B cell (primary cell): Measurements from ENCODE around the gene RNASE4. TPM values are rescaled to one million over a fixed set of nuclear protein-coding genes. Genes with fewer than 3 reads are reported as not detected.

ENCODE experiments used
- ATAC-seq: fragments of 200-7000 bp; cut with Tn5 transposase; one replicate; pipeline ENCODE4 v1.10.0; 2021; ENCODE audit warnings: low read depth, mild to moderate bottlenecking, moderate number of reproducible peaks, moderate library complexity
- CTCF ChIA-PET: fragments of 350-600 bp; sonication (Branson Sonifier 250); formaldehyde crosslinking; loops from one replicate; lab custom pipeline; 2021; ENCODE audit warnings: antibody characterized with exemption, inconsistent platforms; lab: Charles Lee
- POLR2A ChIA-PET: fragments of 350-600 bp; sonication (Branson Sonifier 250); formaldehyde crosslinking; loops from one replicate; lab custom pipeline; 2021; ENCODE audit warnings: antibody characterized with exemption; lab: Charles Lee
- DNase-seq: peaks from one replicate; pipeline ENCODE4 v3.0.0; 2013
- H2AFZ ChIP-seq: 2 replicates; pipeline ENCODE4 v1.6.1; 2012; ENCODE audit warnings: mild to moderate bottlenecking, low read depth, low read length; ENCODE audit not compliant: insufficient read depth, poor library complexity, severe bottlenecking
- H3K27ac ChIP-seq, 2 donors: 1 replicate in 1 of 2; 2 replicates in 1 of 2; pipeline ENCODE4 v1.5.1; 2012 to 2013; ENCODE audit warnings: low read length in 2 of 2, mild to moderate bottlenecking in 2 of 2, moderate library complexity in 1 of 2
- H3K27me3 ChIP-seq, 4 experiments: fragments of 200-600 bp in 1 of 4; sonication (generic) in 1 of 4; replicated peaks in 1 of 4; 1 replicate in 2 of 4; 2 replicates in 2 of 4; pipeline versions ENCODE4 v1.6.1 to v1.7.0; 2013 to 2016; ENCODE audit warnings: low read length in 3 of 4, mild to moderate bottlenecking in 2 of 4, mixed read lengths in 1 of 4, moderate library complexity in 1 of 4; ENCODE audit not compliant: insufficient read depth in 4 of 4, control insufficient read depth in 3 of 4; ENCODE audit errors: control extremely low read depth in 1 of 4
- H3K36me3 ChIP-seq, 2 experiments: replicated peaks in 1 of 2; 1 replicate in 1 of 2; 2 replicates in 1 of 2; pipeline versions ENCODE4 v1.6.1 to v1.7.1; 2013; ENCODE audit warnings: low read length in 1 of 2; ENCODE audit not compliant: insufficient read depth in 2 of 2, control insufficient read depth in 1 of 2; ENCODE audit errors: control extremely low read depth in 1 of 2, extremely low read depth in 1 of 2
- H3K4me1 ChIP-seq, 2 donors: fragments of 200-600 bp in 1 of 2; sonication (generic) in 1 of 2; 1 replicate in 1 of 2; 2 replicates in 1 of 2; pipeline versions ENCODE4 v1.5.1 to v1.6.1; 2013 to 2017; ENCODE audit warnings: low read length in 2 of 2; ENCODE audit not compliant: control insufficient read depth in 2 of 2, insufficient read depth in 2 of 2
- H3K4me2 ChIP-seq: replicated peaks from 2 replicates; pipeline ENCODE3; 2012; ENCODE audit warnings: mild to moderate bottlenecking, low read depth, low read length; ENCODE audit not compliant: poor library complexity, severe bottlenecking
- H3K4me3 ChIP-seq, 5 experiments: fragments of 200-600 bp in 1 of 5; sonication (generic) in 1 of 5; 1 replicate in 3 of 5; 2 replicates in 2 of 5; pipeline versions ENCODE4 v1.5.1 to v1.7.0; 2011 to 2016; ENCODE audit warnings: low read length in 4 of 5, mild to moderate bottlenecking in 4 of 5, low read depth in 2 of 5, control low read depth in 1 of 5, moderate library complexity in 1 of 5; ENCODE audit not compliant: insufficient read depth in 1 of 5; ENCODE audit errors: control extremely low read depth in 1 of 5, extremely low read depth in 1 of 5
- H3K79me2 ChIP-seq: fragments of 200-600 bp; sonication (generic); one replicate; pipeline ENCODE4 v1.6.0; 2016; ENCODE audit warnings: low read length; ENCODE audit not compliant: control insufficient read depth, insufficient read depth
- H3K9ac ChIP-seq: fragments of 200-600 bp; sonication (generic); 2 replicates; pipeline ENCODE4 v1.6.1; 2017; ENCODE audit warnings: mild to moderate bottlenecking, low read length, moderate library complexity
- H3K9me3 ChIP-seq, 3 donors: one replicate each; pipeline versions ENCODE4 v1.6.1 to v1.7.1; 2013; ENCODE audit warnings: low read length in 2 of 3; ENCODE audit not compliant: control insufficient read depth in 2 of 3, insufficient read depth in 1 of 3; ENCODE audit errors: control extremely low read depth in 1 of 3
- H4K20me1 ChIP-seq: 2 replicates; pipeline ENCODE4 v1.6.0; 2012; ENCODE audit warnings: mild to moderate bottlenecking, low read length; ENCODE audit not compliant: insufficient read depth, control insufficient read depth, poor library complexity, severe bottlenecking
- H3K27ac Mint-ChIP-seq: one replicate; pipeline ENCODE4 v1.8.0; 2021; ENCODE audit warnings: mixed read lengths
- H3K27me3 Mint-ChIP-seq: one replicate; pipeline ENCODE4 v1.8.0; 2021; ENCODE audit warnings: mixed read lengths
- H3K4me1 Mint-ChIP-seq: one replicate; pipeline ENCODE4 v1.8.0; 2021; ENCODE audit warnings: mixed read lengths
- H3K4me3 Mint-ChIP-seq: one replicate; pipeline ENCODE4 v1.8.0; 2021; ENCODE audit warnings: mixed read lengths
- H3K9me3 Mint-ChIP-seq: one replicate; pipeline ENCODE4 v1.8.0; 2022; ENCODE audit warnings: mixed read lengths; ENCODE audit not compliant: insufficient read depth
- CTCF ChIP-seq: fragments of 200-600 bp; IDR thresholded peaks from one replicate; pipeline ENCODE4 v1.8.0; 2022; ENCODE audit warnings: antibody characterized with exemption, mild to moderate bottlenecking
- EZH2 ChIP-seq: IDR thresholded peaks from 2 replicates; pipeline ENCODE4 v1.6.1; 2012; ENCODE audit warnings: borderline replicate concordance, low read depth, mild to moderate bottlenecking, moderate library complexity, low read length; ENCODE audit not compliant: insufficient read depth, poor library complexity, severe bottlenecking
- WGBS: methylation state at CpG from one replicate; pipeline ENCODE4 v1.1.5; 2013; ENCODE audit warnings: missing lambda C conversion rate; ENCODE audit not compliant: insufficient coverage; 5-methylcytosine and 5-hydroxymethylcytosine counted together
- intact Hi-C: fragments of 100-400 bp; cut with micrococcal nuclease; formaldehyde crosslinking; loops from one replicate; pipeline ENCODE4 v1.10.0; 2022
- polyA plus RNA-seq: library from polyadenylated mRNA; depleted of rRNA; stranded (reverse); fragments of >200 nt; gene quantifications from 2 replicates; pipeline ENCODE4 v1.2.3, GENCODE V29; 2012
- total RNA-seq, 2 donors: library from RNA; stranded (reverse); fragments of 120-200 nt in 1 of 2; gene quantifications; 1 replicate in 1 of 2; 2 replicates in 1 of 2; pipeline versions ENCODE4 v1.2.3 to v1.2.4, GENCODE V29; 2013 to 2022

Gene RNASE4
- total and polyA plus RNA-seq, 2 donors (not counting 1 experiment from before 2014, with no cell fraction given) = 1.8 TPM

GRCh38 chr14:20657216-20658211, 26.8 kb upstream of the RNASE4 start:
- no peaks in the 10 kb centered on the region for H3K9me3 Mint-ChIP-seq
- H3K27me3 Mint-ChIP-seq = peaks cover 47% of the 10 kb centered on the region
- Histone ChIP-seq H3K9ac (no peak overlapping the region), H3K4me3 (no peak overlapping the region), H3K36me3 (no peaks in the 10 kb centered on the region), H3K27ac (no peak overlapping the region), H3K4me1 (peaks cover 27 to 29% of the 10 kb centered on the region in 2 donors), H3K9me3 (peaks cover 0 to 6% (median 0%) of the 10 kb centered on the region in 3 donors), H3K4me2 (no peak overlapping the region), H3K79me2 (no peaks in the 10 kb centered on the region), H3K27me3 (peaks cover 0 to 52% (median 31%) of the 10 kb centered on the region in 4 experiments), H4K20me1 (no peaks in the 10 kb centered on the region), H2AFZ (peak overlapping the region; percentile 14)
- ChIA-PET CTCF (interaction anchor here (0.6 to 11.2 kb wide), 9 partner anchors 9 to 330 kb away, joined by 3 to 445 read pairs (median 4); partner anchors contain the start of genes ANG and RNASE4), POLR2A (interaction anchor here (0.6 kb wide), 1 partner anchor 315 kb away, joined by 3 read pairs; no protein-coding TSS in a partner anchor)
- intact Hi-C loops = no loop called here
- DNase-seq (no peak), ATAC-seq (no peak)
- H3K27ac Mint-ChIP-seq = no peak overlapping the region
- TF ChIP-seq CTCF (no peak), EZH2 (no peak)
- no peak overlapping the region for H3K4me3 Mint-ChIP-seq
- peaks cover 28% of the 10 kb centered on the region for H3K4me1 Mint-ChIP-seq
- 49% methylated on average over 20 of the region's 28 CpGs for WGBS
